ENCODE results near the gene CAMTA1.

GRCh38 chr1:7140251-7140650 is 355.0 kb downstream of the CAMTA1 start:
- TF ChIP-seq CTCF (IDR thresholded peaks at IDR 0.05) (no peak), EZH2 (IDR thresholded peaks at IDR 0.05) (no peak), EZH2phosphoT487 (IDR thresholded peaks at IDR 0.05) (no peak)

Measured in neural progenitor cell (in vitro differentiated cells).